ENCODE results near the gene CPA2. TPM values are rescaled to one million over a fixed set of nuclear protein-coding genes. Genes with fewer than 3 reads are reported as not detected.

Gene CPA2
- total RNA-seq, 1 experiment from 2014 or later = 0.90 TPM

DNA sequence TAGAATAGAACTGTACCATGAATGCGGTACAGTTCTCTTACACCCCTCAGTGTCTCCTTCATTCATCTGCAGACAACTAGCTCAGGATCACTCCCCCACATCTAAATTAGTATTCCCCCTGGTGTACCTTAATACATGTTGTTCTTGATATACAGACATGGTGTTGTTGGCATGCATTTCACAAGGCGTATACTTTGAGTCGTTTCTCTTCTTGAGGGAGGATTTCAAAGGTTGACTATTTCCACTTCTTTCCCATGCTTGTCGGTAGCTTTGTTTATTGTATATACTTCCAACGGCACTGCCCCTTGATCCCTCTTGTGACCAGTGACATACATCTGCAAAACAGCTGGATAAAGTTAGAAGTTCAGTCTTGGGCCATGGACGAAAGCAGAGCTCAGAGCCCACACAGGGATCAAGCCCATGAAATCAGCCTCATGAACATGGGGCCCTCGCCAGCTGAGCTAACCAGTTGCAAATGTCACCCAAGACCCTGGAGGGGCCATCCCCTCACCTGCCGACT lies 34.9 kb downstream of the CPA2 start (continued):
- TF ChIP-seq ATF1 (CRISPR knock-in tag; IDR thresholded peaks at IDR 0.05) (no peak), GTF2I (CRISPR knock-in tag; conservative IDR thresholded peaks at IDR 0.05) (no peak), FOXP1 (CRISPR knock-in tag; IDR thresholded peaks at IDR 0.05; ENCODE audit: borderline replicate concordance) (no peak), NFE2L1 (CRISPR knock-in tag; IDR thresholded peaks at IDR 0.05) (no peak)
- TF ChIP-seq, protein P1, sequence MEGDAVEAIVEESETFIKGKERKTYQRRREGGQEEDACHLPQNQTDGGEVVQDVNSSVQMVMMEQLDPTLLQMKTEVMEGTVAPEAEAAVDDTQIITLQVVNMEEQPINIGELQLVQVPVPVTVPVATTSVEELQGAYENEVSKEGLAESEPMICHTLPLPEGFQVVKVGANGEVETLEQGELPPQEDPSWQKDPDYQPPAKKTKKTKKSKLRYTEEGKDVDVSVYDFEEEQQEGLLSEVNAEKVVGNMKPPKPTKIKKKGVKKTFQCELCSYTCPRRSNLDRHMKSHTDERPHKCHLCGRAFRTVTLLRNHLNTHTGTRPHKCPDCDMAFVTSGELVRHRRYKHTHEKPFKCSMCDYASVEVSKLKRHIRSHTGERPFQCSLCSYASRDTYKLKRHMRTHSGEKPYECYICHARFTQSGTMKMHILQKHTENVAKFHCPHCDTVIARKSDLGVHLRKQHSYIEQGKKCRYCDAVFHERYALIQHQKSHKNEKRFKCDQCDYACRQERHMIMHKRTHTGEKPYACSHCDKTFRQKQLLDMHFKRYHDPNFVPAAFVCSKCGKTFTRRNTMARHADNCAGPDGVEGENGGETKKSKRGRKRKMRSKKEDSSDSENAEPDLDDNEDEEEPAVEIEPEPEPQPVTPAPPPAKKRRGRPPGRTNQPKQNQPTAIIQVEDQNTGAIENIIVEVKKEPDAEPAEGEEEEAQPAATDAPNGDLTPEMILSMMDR (IDR thresholded peaks at IDR 0.05) = no peak

DNA sequence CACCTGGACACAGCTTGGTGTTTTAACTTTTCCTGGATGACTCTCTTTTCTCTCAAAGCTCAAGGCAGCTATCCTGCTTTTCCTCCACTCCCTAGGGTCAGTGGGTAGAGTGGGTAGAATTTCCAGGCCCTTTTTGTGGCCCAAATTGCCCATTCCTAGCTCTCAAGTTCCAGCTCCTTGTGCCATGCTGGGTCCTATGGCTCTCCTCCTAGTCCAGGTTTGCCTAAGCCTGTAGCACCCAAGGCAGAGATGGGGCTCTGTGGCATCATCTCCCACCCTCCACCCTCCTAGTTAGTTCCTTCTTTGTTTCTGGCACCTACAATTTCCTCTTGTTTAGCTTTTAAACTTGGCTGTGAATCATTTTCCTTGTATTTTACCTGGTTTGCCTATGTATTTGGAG lies 36.0 kb downstream of the CPA2 start:
- Mint-ChIP-seq H3K27me3 (ENCODE audit: low read depth) (no peaks in the 10 kb centered on the region), H3K27ac (no peak overlapping the region), H3K9me3 (peaks cover 10% of the 10 kb centered on the region), H3K36me3 (no peaks in the 10 kb centered on the region), H3K4me3 (no peak overlapping the region), H3K4me1 (no peaks in the 10 kb centered on the region)
- ChIA-PET POLR2A (no interaction called here), CTCF (no interaction called here)
- ATAC-seq = no peak
- no peak for DNase-seq (ENCODE audit: low spot score)
- TF ChIP-seq FOXP1 (CRISPR knock-in tag; IDR thresholded peaks at IDR 0.05; ENCODE audit: borderline replicate concordance) (no peak), MXD4 (CRISPR knock-in tag; IDR thresholded peaks at IDR 0.05; ENCODE audit: borderline replicate concordance) (no peak)
- TF ChIP-seq, protein P2, sequence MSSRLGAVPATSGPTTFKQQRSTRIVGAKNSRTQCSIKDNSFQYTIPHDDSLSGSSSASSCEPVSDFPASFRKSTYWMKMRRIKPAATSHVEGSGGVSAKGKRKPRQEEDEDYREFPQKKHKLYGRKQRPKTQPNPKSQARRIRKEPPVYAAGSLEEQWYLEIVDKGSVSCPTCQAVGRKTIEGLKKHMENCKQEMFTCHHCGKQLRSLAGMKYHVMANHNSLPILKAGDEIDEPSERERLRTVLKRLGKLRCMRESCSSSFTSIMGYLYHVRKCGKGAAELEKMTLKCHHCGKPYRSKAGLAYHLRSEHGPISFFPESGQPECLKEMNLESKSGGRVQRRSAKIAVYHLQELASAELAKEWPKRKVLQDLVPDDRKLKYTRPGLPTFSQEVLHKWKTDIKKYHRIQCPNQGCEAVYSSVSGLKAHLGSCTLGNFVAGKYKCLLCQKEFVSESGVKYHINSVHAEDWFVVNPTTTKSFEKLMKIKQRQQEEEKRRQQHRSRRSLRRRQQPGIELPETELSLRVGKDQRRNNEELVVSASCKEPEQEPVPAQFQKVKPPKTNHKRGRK (CRISPR knock-in tag; IDR thresholded peaks at IDR 0.05; ENCODE audit: borderline replicate concordance) = no peak

DNA sequence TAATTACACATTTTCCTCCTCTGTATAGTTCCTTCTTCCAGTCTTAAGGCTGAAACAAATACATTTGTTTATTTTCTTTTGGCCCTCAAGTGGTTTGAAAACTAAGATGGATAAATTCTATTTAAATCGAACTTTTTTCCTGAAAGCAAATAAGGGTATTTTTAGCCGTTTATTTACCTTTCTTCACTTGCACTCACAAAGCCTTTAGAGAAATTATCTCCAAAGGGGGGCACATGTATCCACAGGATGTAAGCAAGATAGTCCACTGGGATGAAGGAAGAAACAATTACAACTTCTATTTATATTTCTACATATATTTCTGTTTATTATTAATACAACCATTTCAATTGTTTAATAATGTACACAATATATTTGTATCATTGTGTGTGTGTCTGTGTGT lies 36.5 kb downstream of the CPA2 start:
- DNase-seq (ENCODE audit: low spot score) (no peak), ATAC-seq (no peak)
- TF ChIP-seq, protein P3, sequence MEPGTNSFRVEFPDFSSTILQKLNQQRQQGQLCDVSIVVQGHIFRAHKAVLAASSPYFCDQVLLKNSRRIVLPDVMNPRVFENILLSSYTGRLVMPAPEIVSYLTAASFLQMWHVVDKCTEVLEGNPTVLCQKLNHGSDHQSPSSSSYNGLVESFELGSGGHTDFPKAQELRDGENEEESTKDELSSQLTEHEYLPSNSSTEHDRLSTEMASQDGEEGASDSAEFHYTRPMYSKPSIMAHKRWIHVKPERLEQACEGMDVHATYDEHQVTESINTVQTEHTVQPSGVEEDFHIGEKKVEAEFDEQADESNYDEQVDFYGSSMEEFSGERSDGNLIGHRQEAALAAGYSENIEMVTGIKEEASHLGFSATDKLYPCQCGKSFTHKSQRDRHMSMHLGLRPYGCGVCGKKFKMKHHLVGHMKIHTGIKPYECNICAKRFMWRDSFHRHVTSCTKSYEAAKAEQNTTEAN (CRISPR knock-in tag; IDR thresholded peaks at IDR 0.05) = no peak
- TF ChIP-seq CBFB (CRISPR knock-in tag; IDR thresholded peaks at IDR 0.05; ENCODE audit: low read depth) = no peak
- TF ChIP-seq ZNF671 (CRISPR knock-in tag; IDR thresholded peaks at IDR 0.05) = no peak
- no peak for TF ChIP-seq ZNF121 (CRISPR knock-in tag; IDR thresholded peaks at IDR 0.05)
- no peak for TF ChIP-seq JAZF1 (CRISPR knock-in tag; IDR thresholded peaks at IDR 0.05)
- no peak for TF ChIP-seq ZNF138 (CRISPR knock-in tag; conservative IDR thresholded peaks at IDR 0.05)
- ChIA-PET POLR2A (no interaction called here), CTCF (no interaction called here)
- Mint-ChIP-seq H3K9me3 (peaks cover 10% of the 10 kb centered on the region), H3K27me3 (ENCODE audit: low read depth) (no peaks in the 10 kb centered on the region), H3K4me3 (no peak overlapping the region), H3K27ac (no peak overlapping the region), H3K4me1 (no peaks in the 10 kb centered on the region), H3K36me3 (no peaks in the 10 kb centered on the region)

DNA sequence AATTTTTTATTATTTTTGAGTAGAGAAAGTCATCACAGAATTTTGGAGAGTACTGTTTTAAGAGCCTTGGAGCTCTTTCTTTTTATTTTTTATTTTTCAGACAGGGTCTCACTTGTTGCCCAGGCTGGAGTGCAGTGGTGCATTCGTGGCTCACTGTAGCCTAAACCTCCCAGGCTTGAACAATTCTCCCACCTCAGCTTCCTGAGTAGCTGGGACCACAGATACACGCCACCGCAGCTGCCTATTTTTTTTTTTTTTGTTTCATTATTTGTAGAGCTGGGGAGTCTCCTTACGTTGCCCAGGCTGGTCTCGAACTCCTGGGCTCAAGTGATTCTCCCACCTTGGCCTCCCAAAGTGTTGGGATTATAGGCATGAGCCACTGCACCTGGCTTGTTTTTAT lies 36.9 kb downstream of the CPA2 start:
- Mint-ChIP-seq H3K27me3 (ENCODE audit: low read depth) (no peaks in the 10 kb centered on the region), H3K4me1 (no peaks in the 10 kb centered on the region), H3K27ac (no peak overlapping the region), H3K9me3 (peaks cover 10% of the 10 kb centered on the region), H3K4me3 (no peak overlapping the region), H3K36me3 (no peaks in the 10 kb centered on the region)
- ATAC-seq (no peak), DNase-seq (ENCODE audit: low spot score) (no peak)
- ChIA-PET POLR2A (no interaction called here), CTCF (no interaction called here)
- no peak for TF ChIP-seq EMX1 (CRISPR knock-in tag; IDR thresholded peaks at IDR 0.05)
- TF ChIP-seq, protein P2 (CRISPR knock-in tag; IDR thresholded peaks at IDR 0.05; ENCODE audit: borderline replicate concordance) = no peak
- no peak for TF ChIP-seq FOXP4 (CRISPR knock-in tag; IDR thresholded peaks at IDR 0.05)
- TF ChIP-seq, protein P4, sequence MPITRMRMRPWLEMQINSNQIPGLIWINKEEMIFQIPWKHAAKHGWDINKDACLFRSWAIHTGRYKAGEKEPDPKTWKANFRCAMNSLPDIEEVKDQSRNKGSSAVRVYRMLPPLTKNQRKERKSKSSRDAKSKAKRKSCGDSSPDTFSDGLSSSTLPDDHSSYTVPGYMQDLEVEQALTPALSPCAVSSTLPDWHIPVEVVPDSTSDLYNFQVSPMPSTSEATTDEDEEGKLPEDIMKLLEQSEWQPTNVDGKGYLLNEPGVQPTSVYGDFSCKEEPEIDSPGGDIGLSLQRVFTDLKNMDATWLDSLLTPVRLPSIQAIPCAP (CRISPR knock-in tag; IDR thresholded peaks at IDR 0.05) = no peak
- no peak for TF ChIP-seq MAX (CRISPR knock-in tag; IDR thresholded peaks at IDR 0.05)
- no peak for TF ChIP-seq SOX15 (CRISPR knock-in tag; IDR thresholded peaks at IDR 0.05)
- TF ChIP-seq NR3C1 (CRISPR knock-in tag; conservative IDR thresholded peaks at IDR 0.05; ENCODE audit: low read depth) = no peak
- TF ChIP-seq, protein P5, sequence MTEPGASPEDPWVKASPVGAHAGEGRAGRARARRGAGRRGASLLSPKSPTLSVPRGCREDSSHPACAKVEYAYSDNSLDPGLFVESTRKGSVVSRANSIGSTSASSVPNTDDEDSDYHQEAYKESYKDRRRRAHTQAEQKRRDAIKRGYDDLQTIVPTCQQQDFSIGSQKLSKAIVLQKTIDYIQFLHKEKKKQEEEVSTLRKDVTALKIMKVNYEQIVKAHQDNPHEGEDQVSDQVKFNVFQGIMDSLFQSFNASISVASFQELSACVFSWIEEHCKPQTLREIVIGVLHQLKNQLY (CRISPR knock-in tag; IDR thresholded peaks at IDR 0.05) = no peak
